Astrocyte (in vitro differentiated cells and primary cell): ENCODE results near the gene POLG2.

Experiments used
- EZH2 ChIP-seq: IDR thresholded peaks from 2 replicates; pipeline ENCODE4 v1.6.1; 2012; ENCODE audit warnings: mild to moderate bottlenecking, low read length, inconsistent platforms; ENCODE audit not compliant: insufficient read depth
- TF ChIP-seq, protein P1 (sequence below): IDR thresholded peaks from 2 replicates; pipeline ENCODE4 v1.5.1; 2011; ENCODE audit warnings: low read depth, mild to moderate bottlenecking, inconsistent platforms, low read length, moderate library complexity; ENCODE audit not compliant: insufficient read depth

DNA sequence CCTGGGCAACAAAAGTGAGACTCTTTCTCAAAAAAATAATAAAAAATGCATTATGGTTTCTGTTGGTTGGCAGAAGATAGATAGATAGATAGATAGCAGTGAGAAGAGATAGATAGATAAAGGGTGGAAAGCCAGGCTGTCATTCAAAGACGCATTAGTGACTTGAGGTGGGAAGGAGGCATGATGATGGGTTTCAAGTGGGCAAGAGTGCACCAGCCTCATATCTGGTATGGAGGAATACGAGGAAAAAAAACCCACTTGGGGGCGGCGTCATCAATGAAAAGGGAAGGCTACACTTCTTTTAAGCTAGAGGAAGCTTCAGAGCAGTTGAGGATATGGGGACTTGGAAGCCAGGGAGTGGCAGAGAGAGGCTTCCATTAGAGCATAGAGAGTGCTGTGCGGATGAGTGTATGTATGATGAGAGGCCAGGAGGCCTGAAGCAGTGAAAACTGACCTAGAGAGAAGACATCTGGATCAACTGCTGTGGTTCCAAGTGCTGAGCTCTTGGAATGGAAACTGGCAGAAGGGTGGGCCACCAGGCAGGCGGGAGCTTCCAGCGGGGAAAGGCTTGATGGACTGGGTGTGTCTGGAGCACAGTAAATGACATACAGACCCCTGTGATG lies 41.8 kb upstream of the POLG2 start:
- TF ChIP-seq, protein P1, sequence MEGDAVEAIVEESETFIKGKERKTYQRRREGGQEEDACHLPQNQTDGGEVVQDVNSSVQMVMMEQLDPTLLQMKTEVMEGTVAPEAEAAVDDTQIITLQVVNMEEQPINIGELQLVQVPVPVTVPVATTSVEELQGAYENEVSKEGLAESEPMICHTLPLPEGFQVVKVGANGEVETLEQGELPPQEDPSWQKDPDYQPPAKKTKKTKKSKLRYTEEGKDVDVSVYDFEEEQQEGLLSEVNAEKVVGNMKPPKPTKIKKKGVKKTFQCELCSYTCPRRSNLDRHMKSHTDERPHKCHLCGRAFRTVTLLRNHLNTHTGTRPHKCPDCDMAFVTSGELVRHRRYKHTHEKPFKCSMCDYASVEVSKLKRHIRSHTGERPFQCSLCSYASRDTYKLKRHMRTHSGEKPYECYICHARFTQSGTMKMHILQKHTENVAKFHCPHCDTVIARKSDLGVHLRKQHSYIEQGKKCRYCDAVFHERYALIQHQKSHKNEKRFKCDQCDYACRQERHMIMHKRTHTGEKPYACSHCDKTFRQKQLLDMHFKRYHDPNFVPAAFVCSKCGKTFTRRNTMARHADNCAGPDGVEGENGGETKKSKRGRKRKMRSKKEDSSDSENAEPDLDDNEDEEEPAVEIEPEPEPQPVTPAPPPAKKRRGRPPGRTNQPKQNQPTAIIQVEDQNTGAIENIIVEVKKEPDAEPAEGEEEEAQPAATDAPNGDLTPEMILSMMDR: no peak
- TF ChIP-seq EZH2: no peak
